Measurements from ENCODE around the gene DNM3.

GRCh38 chr1:171869097-171869496 is 27.8 kb downstream of the DNM3 start:
- TF ChIP-seq FOXM1 (IDR thresholded peaks at IDR 0.05; ENCODE audit: borderline replicate concordance) (no peak), ZNF384 (IDR thresholded peaks at IDR 0.05) (no peak), HDGF (IDR thresholded peaks at IDR 0.05; ENCODE audit: borderline replicate concordance) (no peak), FOXK2 (IDR thresholded peaks at IDR 0.05) (no peak), L3MBTL2 (conservative IDR thresholded peaks at IDR 0.05) (no peak), BHLHE40 (IDR thresholded peaks at IDR 0.05; ENCODE audit: borderline replicate concordance) (no peak), ARNT (IDR thresholded peaks at IDR 0.05) (no peak), SP1 (IDR thresholded peaks at IDR 0.05) (no peak), SUZ12 (IDR thresholded peaks at IDR 0.05) (no peak)
